Erythroblast (primary cell): Measurements from ENCODE around the gene VSIG10L2.

ENCODE experiments used
- GATA1 ChIP-seq: IDR thresholded peaks from 2 replicates; pipeline ENCODE4 v1.6.1; 2011; ENCODE audit warnings: low read depth, mild to moderate bottlenecking, control low read depth, low read length, moderate library complexity
- POLR2A ChIP-seq: IDR thresholded peaks from 2 replicates; pipeline ENCODE4 v1.6.1; 2011; ENCODE audit warnings: mild to moderate bottlenecking, low read length

DNA sequence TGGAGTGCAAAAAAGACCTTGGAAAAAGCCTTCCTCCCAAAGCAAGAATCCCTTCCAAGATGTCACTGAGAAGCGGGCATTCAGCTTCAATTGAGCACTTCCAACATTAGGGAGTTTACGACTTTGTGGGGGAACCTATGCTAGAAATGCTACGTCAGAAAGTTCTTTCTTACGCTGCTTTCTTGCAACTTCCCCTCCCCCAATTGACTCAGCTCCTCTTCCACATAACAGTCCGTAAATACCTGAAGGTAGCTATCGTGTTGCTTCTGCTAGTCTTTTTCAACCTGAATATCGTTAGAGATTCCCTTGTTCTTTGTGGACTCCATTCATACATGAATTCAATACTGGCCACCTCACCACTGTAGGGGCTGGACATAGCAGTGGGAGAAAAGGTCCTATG is 47.0 kb downstream of the VSIG10L2 start:
- TF ChIP-seq POLR2A (no peak), GATA1 (no peak)
